Naive thymus-derived CD4-positive, alpha-beta T cell (primary cell): ENCODE results near the gene LRRFIP1. TPM values are rescaled to one million over a fixed set of nuclear protein-coding genes. Genes with fewer than 3 reads are reported as not detected.

Experiments used
- ATAC-seq: fragments of 150-1000 bp; cut with Tn5 transposase; 2 replicates; pipeline ENCODE4 v1.10.0; 2021; ENCODE audit warnings: mild to moderate bottlenecking, moderate library complexity
- CTCF ChIA-PET: fragments of 350-600 bp; sonication (Branson Sonifier 250); formaldehyde crosslinking; loops from one replicate; lab custom pipeline; 2021; ENCODE audit warnings: antibody characterized with exemption; lab: Charles Lee
- POLR2A ChIA-PET: fragments of 350-600 bp; sonication (Branson Sonifier 250); formaldehyde crosslinking; loops from one replicate; lab custom pipeline; 2021; ENCODE audit warnings: antibody characterized with exemption, inconsistent platforms; lab: Charles Lee
- DNase-seq, 9 donors: peaks; one replicate each; pipeline versions ENCODE4 v3.0.0 to v3.0.0-alpha.2; 2020 to 2022; ENCODE audit warnings: mixed read lengths in 1 of 9
- H3K27ac ChIP-seq: one replicate; pipeline ENCODE4 v1.7.0; 2013; ENCODE audit warnings: mild to moderate bottlenecking, low read depth, low read length, moderate library complexity
- H3K27me3 ChIP-seq, 2 donors: one replicate each; pipeline ENCODE4 v1.7.0; 2013; ENCODE audit warnings: low read length in 2 of 2, mild to moderate bottlenecking in 2 of 2, moderate library complexity in 2 of 2; ENCODE audit not compliant: control insufficient read depth in 2 of 2, insufficient read depth in 2 of 2
- H3K36me3 ChIP-seq, 3 experiments: 1 replicate in 2 of 3; 2 replicates in 1 of 3; pipeline ENCODE4 v1.7.0; 2013; ENCODE audit warnings: low read length in 3 of 3, mild to moderate bottlenecking in 3 of 3, moderate library complexity in 1 of 3; ENCODE audit not compliant: insufficient read depth in 3 of 3, control insufficient read depth in 2 of 3
- H3K4me1 ChIP-seq, 2 donors: one replicate each; pipeline ENCODE4 v1.7.0; 2013; ENCODE audit warnings: low read length in 2 of 2, mild to moderate bottlenecking in 2 of 2, moderate library complexity in 1 of 2; ENCODE audit not compliant: control insufficient read depth in 2 of 2, insufficient read depth in 2 of 2
- H3K4me3 ChIP-seq: 2 replicates; pipeline ENCODE4 v1.7.0; 2013; ENCODE audit warnings: mild to moderate bottlenecking, low read length
- H3K9me3 ChIP-seq, 3 experiments: 1 replicate in 2 of 3; 2 replicates in 1 of 3; pipeline ENCODE4 v1.7.0; 2013; ENCODE audit warnings: low read length in 3 of 3; ENCODE audit not compliant: control insufficient read depth in 2 of 3
- H3K27ac Mint-ChIP-seq, 9 donors: one replicate each; pipeline ENCODE4 v1.8.0; 2020 to 2022; ENCODE audit warnings: mixed read lengths in 9 of 9, mild to moderate bottlenecking in 8 of 9, moderate library complexity in 5 of 9, inconsistent platforms in 2 of 9
- H3K27me3 Mint-ChIP-seq, 5 donors: one replicate each; pipeline ENCODE4 v1.8.0; 2021 to 2022; ENCODE audit warnings: mixed read lengths in 5 of 5, mild to moderate bottlenecking in 1 of 5
- H3K36me3 Mint-ChIP-seq, 5 donors: one replicate each; pipeline ENCODE4 v1.8.0; 2020 to 2022; ENCODE audit warnings: mixed read lengths in 5 of 5, mild to moderate bottlenecking in 3 of 5, inconsistent platforms in 1 of 5
- H3K4me1 Mint-ChIP-seq, 7 donors: one replicate each; pipeline ENCODE4 v1.8.0; 2020 to 2022; ENCODE audit warnings: mixed read lengths in 7 of 7, mild to moderate bottlenecking in 3 of 7, inconsistent platforms in 1 of 7
- H3K4me3 Mint-ChIP-seq, 10 donors: one replicate each; pipeline ENCODE4 v1.8.0; 2020 to 2022; ENCODE audit warnings: mild to moderate bottlenecking in 10 of 10, mixed read lengths in 10 of 10, moderate library complexity in 6 of 10, inconsistent platforms in 2 of 10
- H3K9me3 Mint-ChIP-seq, 11 donors: one replicate each; pipeline ENCODE4 v1.8.0; 2020 to 2022; ENCODE audit warnings: mixed read lengths in 11 of 11, mild to moderate bottlenecking in 4 of 11, inconsistent platforms in 1 of 11, moderate library complexity in 1 of 11
- intact Hi-C, 2 donors: fragments of 100-400 bp; cut with micrococcal nuclease; formaldehyde crosslinking; loops; one replicate each; pipeline ENCODE4 v1.15.1; 2023
- polyA plus RNA-seq, 2 donors: library from polyadenylated mRNA; unstranded; fragments of 300-500 nt; fragmentation: Illumina TruSeq; gene quantifications; one replicate each; pipeline ENCODE4 v1.2.3, GENCODE V29; 2021
- total RNA-seq, 6 experiments: library from RNA in 5 of 6; stranded (reverse) in 5 of 6; gene quantifications; 1 replicate in 5 of 6; 2 replicates in 1 of 6; pipeline ENCODE4 v1.2.3 and lab custom pipeline; 2021 to 2026

Gene LRRFIP1
- total and polyA plus RNA-seq, 7 experiments from 2014 or later, result 82.2 to 257 (median 105) TPM

DNA sequence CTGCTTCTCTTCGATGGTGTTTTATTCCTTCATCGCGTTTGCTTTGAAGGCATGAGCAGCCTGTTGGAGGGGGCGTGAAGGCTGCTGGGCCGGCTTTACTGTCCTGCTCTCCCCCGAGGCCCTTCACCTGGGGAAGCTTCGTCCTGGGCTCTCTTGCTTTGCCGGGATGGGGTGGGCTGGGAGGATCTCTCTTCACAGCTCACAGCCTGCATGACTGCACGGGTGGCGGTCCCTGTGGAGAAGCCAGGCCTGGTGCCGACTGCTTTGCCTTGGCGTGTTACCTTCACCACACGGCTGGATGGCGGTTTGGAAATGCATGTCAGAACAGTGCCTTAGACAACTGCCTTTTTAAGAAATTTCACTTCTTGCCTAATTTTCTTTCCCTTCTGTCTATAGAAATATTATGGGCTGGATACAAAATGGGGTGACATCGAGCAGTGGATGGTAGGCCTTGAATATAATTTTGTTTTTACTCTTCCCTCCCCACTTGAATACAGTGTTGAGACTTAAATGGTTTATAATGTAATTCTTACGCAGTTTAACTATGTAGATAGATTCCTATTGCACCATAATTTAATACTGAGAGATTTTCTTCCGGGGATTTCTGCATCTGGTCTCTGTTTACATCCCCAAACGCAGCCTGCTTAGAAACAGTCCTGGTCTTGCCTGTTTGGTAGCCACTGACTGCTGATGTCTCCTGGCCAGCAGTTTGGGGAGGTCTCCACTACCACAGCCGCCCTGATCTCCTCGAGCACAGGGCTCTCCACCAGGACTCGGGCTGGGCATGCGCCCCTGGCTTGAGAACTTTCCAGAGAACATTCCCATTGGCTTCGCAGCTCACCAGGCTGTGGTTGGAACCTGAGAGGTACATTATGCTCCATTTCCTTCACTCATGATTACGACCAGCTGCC, 90.2 kb downstream of the LRRFIP1 start:
- H3K27ac Mint-ChIP-seq, result peak overlapping the region in 7 of 9 donors; percentile 16 to 81 (median 56)

DNA sequence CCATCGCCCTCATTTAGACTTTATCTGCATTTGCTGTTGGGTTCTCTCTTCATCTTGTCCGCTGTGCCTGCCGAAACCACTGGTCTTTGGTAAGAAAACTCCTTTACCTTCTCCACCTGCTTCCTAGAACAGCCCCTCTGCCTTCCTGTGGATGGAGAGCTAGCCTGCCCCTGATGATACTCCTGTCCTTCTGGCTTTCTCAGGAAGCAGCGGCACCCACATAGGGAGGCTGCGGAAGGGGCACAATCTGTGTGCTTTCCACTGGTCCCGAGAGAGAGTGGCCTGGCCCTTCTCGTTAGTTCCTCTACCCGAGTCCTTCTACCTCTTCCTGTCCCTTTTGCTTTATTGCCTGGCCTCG, 90.9 kb downstream of the LRRFIP1 start:
- Mint-ChIP-seq H3K4me1 (peaks cover 40 to 87% (median 75%) of the 10 kb centered on the region in 7 donors), H3K9me3 (no peaks in the 10 kb centered on the region), H3K27me3 (no peaks in the 10 kb centered on the region), H3K4me3 (no peak overlapping the region), H3K27ac (peak overlapping the region in 8 of 9 donors; percentile 16 to 81 (median 54)), H3K36me3 (peaks cover 2 to 23% (median 6%) of the 10 kb centered on the region in 5 donors)
- ATAC-seq (no peak), DNase-seq (peak in 1 of 9 donors; percentile 12)
- CTCF ChIA-PET, result no interaction called here
- intact Hi-C loops, result no loop called here
- Histone ChIP-seq H3K4me1 (peaks cover 0 to 10% of the 10 kb centered on the region in 2 donors), H3K36me3 (peaks cover 0 to 8% (median 0%) of the 10 kb centered on the region in 3 experiments), H3K9me3 (no peaks in the 10 kb centered on the region), H3K27me3 (no peaks in the 10 kb centered on the region), H3K4me3 (no peak overlapping the region), H3K27ac (no peak overlapping the region)
- POLR2A ChIA-PET, result no interaction called here

More for the DNA sequence above, 90.2 kb downstream of the LRRFIP1 start:
- H3K27me3 ChIP-seq, result no peaks in the 10 kb centered on the region
- POLR2A ChIA-PET, result interaction anchor here (1.1 kb wide), 1 partner anchor 10 kb away, joined by 3 read pairs; no protein-coding TSS in a partner anchor
- no peak overlapping the region for H3K27ac ChIP-seq
- Mint-ChIP-seq H3K9me3 (no peaks in the 10 kb centered on the region), H3K36me3 (peaks cover 2 to 26% (median 7%) of the 10 kb centered on the region in 5 donors), H3K4me1 (peaks cover 44 to 90% (median 79%) of the 10 kb centered on the region in 7 donors), H3K27me3 (no peaks in the 10 kb centered on the region), H3K4me3 (no peak overlapping the region)
- peaks cover 0 to 10% of the 10 kb centered on the region in 2 donors for H3K4me1 ChIP-seq
- H3K9me3 ChIP-seq, result no peaks in the 10 kb centered on the region
- intact Hi-C loops, result loop anchor here (2.0 kb wide), 2 partner anchors 15 to 21 kb away; no protein-coding TSS in a partner anchor
- no peak for ATAC-seq
- peaks cover 0 to 8% (median 0%) of the 10 kb centered on the region in 3 experiments for H3K36me3 ChIP-seq
- CTCF ChIA-PET, result interaction anchor here (0.8 to 1.5 kb wide), 3 partner anchors 10 to 45 kb away, joined by 3 to 5 read pairs (median 3); no protein-coding TSS in a partner anchor
- no peak overlapping the region for H3K4me3 ChIP-seq
- no peak for DNase-seq

DNA sequence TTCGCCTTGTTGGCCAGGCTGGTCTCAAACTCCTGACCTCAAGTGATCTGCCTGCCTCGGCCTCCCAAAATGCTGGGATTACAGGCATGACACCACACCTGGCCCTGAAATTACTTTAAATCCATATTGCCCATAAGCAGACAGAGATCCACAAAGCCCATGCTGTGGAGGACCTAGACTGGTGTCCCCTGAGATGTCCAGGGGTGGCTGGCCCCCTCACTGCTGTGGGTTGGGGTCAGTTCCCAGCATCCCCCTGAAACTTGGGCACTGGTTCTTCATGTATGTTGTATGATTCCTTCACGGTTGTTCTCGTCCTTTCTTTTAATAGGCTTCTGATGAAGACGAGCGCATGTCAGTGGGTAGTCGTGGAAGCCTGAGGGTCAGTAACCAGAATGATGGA, 93.1 kb downstream of the LRRFIP1 start:
- H3K27me3 Mint-ChIP-seq, result no peaks in the 10 kb centered on the region
- ChIA-PET CTCF (no interaction called here), POLR2A (no interaction called here)
- intact Hi-C loops, result no loop called here
- Histone ChIP-seq H3K9me3 (no peaks in the 10 kb centered on the region), H3K36me3 (peaks cover 0 to 15% (median 0%) of the 10 kb centered on the region in 3 experiments), H3K27ac (no peak overlapping the region), H3K4me1 (peaks cover 0 to 5% of the 10 kb centered on the region in 2 donors), H3K4me3 (no peak overlapping the region), H3K27me3 (no peaks in the 10 kb centered on the region)
- H3K27ac Mint-ChIP-seq, result peak overlapping the region in 4 of 9 donors; percentile 15 to 59 (median 40)
- H3K4me3 Mint-ChIP-seq, result no peak overlapping the region
- peaks cover 4 to 30% (median 7%) of the 10 kb centered on the region in 5 donors for H3K36me3 Mint-ChIP-seq
- DNase-seq (peak in 1 of 9 donors; percentile 10), ATAC-seq (no peak)
- no peaks in the 10 kb centered on the region for H3K9me3 Mint-ChIP-seq
- peaks cover 36 to 86% (median 73%) of the 10 kb centered on the region in 7 donors for H3K4me1 Mint-ChIP-seq

DNA sequence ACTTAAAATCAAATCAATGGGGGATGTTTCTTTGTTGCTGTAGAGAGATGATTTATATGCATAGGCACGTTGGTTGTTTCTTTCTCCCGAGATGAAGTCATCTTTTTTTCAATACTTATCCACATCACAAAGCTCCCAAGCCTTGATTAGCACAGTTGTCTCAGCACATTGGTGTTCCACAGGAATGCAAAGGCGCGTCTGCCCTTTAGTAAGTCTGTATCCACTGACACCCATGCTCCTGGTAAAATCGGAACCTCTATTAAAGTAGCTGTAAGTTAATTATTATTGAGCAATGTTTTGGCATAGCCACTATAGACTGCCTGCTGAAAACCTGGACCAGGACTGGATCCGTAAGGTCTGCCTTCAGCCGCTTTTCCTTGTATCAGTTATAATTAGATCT, 93.6 kb downstream of the LRRFIP1 start:
- DNase-seq, result no peak
- ChIA-PET CTCF (interaction anchor here (0.7 kb wide), 1 partner anchor 22 kb away, joined by 3 read pairs; no protein-coding TSS in a partner anchor), POLR2A (no interaction called here)
- Mint-ChIP-seq H3K27me3 (no peaks in the 10 kb centered on the region), H3K4me3 (no peak overlapping the region), H3K27ac (peak overlapping the region in 6 of 9 donors; percentile 12 to 54 (median 44)), H3K36me3 (peaks cover 4 to 31% (median 9%) of the 10 kb centered on the region in 5 donors), H3K9me3 (no peaks in the 10 kb centered on the region), H3K4me1 (peaks cover 32 to 86% (median 70%) of the 10 kb centered on the region in 7 donors)
- Histone ChIP-seq H3K9me3 (no peaks in the 10 kb centered on the region), H3K27ac (no peak overlapping the region), H3K27me3 (no peaks in the 10 kb centered on the region), H3K4me3 (no peak overlapping the region), H3K36me3 (peaks cover 0 to 15% (median 0%) of the 10 kb centered on the region in 3 experiments), H3K4me1 (peaks cover 0 to under 1% of the 10 kb centered on the region in 2 donors)
- intact Hi-C loops, result no loop called here
- no peak for ATAC-seq

DNA sequence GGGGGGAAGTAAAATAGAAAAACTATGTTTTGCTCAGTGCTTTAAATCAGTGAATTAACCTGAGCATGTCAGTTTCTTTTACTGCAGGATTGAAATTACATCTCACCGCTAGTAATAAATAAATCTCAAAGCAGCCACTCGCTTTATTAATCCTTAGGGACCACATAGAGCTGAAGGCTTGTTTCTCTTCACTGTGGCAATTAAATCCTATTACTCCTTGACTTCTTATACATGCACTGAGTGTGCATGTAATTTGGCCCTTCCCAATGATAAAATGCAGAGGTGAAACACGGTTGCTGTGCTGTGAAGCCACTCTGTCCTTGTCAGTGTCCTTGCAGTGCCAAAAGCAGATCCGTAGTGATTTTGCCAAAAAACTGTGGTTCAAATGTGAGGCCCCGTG, 94.1 kb downstream of the LRRFIP1 start:
- intact Hi-C loops, result no loop called here
- Mint-ChIP-seq H3K27ac (peak overlapping the region in 7 of 9 donors; percentile 12 to 90 (median 54)), H3K4me3 (no peak overlapping the region), H3K4me1 (peaks cover 35 to 86% (median 69%) of the 10 kb centered on the region in 7 donors), H3K36me3 (peaks cover 4 to 31% (median 9%) of the 10 kb centered on the region in 5 donors), H3K9me3 (no peaks in the 10 kb centered on the region), H3K27me3 (no peaks in the 10 kb centered on the region)
- Histone ChIP-seq H3K27me3 (no peaks in the 10 kb centered on the region), H3K27ac (no peak overlapping the region), H3K4me3 (no peak overlapping the region), H3K4me1 (no peaks in the 10 kb centered on the region), H3K36me3 (peaks cover 0 to 15% (median 0%) of the 10 kb centered on the region in 3 experiments), H3K9me3 (no peaks in the 10 kb centered on the region)
- no peak for ATAC-seq
- ChIA-PET POLR2A (no interaction called here), CTCF (interaction anchor here (0.7 kb wide), 1 partner anchor 21 kb away, joined by 3 read pairs; no protein-coding TSS in a partner anchor)
- DNase-seq, result no peak

DNA sequence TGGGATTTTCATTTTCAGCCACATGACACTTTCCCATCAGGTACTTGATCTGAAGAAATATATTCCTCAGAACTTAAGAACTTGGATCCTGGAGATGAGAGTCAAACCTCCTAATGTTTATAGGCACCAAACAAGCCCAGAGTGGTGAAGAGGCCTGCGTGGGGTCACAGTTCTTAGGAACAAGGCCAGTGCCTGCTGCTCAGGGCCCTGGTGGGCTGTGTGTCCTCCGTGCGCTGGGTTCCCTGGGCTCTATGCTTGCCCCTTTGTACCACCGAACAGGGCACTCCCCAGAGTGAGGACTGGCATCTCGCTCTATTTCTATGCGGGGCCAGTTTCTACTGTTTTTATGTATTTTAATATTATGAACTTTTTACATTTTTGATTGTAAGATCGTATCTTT, 95.2 kb downstream of the LRRFIP1 start:
- DNase-seq (peak in 1 of 9 donors; percentile 13), ATAC-seq (no peak)
- no peak overlapping the region for H3K4me3 Mint-ChIP-seq
- Histone ChIP-seq H3K9me3 (no peaks in the 10 kb centered on the region), H3K27me3 (no peaks in the 10 kb centered on the region), H3K27ac (no peak overlapping the region), H3K4me1 (no peaks in the 10 kb centered on the region), H3K36me3 (peaks cover 0 to 15% (median 0%) of the 10 kb centered on the region in 3 experiments), H3K4me3 (no peak overlapping the region)
- no peaks in the 10 kb centered on the region for H3K27me3 Mint-ChIP-seq
- intact Hi-C loops, result no loop called here
- ChIA-PET POLR2A (no interaction called here), CTCF (interaction anchor here (1.3 kb wide), 1 partner anchor 49 kb away, joined by 4 read pairs; no protein-coding TSS in a partner anchor)
- peak overlapping the region in 5 of 9 donors; percentile 9 to 71 (median 59) for H3K27ac Mint-ChIP-seq
- no peaks in the 10 kb centered on the region for H3K9me3 Mint-ChIP-seq
- H3K36me3 Mint-ChIP-seq, result peaks cover 4 to 31% (median 9%) of the 10 kb centered on the region in 5 donors
- peaks cover 35 to 84% (median 71%) of the 10 kb centered on the region in 7 donors for H3K4me1 Mint-ChIP-seq
